GM12878 (cell line): ENCODE data around the gene CYP4V2. TPM values are rescaled to one million over a fixed set of nuclear protein-coding genes. Genes with fewer than 3 reads are reported as not detected.

Experiments
- BHLHE40 ChIP-seq, 2 experiments: fragments of 450-650 bp in 1 of 2; IDR thresholded peaks; 2 replicates each; pipeline ENCODE4 v1.6.1; 2011 to 2017; ENCODE audit warnings: low read depth in 2 of 2, borderline replicate concordance in 1 of 2, improper control_type of control experiment in 1 of 2, low read length in 1 of 2, mild to moderate bottlenecking in 1 of 2
- BRCA1 ChIP-seq: IDR thresholded peaks from 2 replicates; pipeline ENCODE4 v1.6.1; 2011; ENCODE audit warnings: low read depth, low read length, improper control_type of control experiment
- CHD4 ChIP-seq: fragments of 200-600 bp; sonication (generic); IDR thresholded peaks from 2 replicates; pipeline ENCODE4 v1.6.1; 2016; ENCODE audit warnings: mild to moderate bottlenecking
- HDGF ChIP-seq: fragments of 450-650 bp; IDR thresholded peaks from 2 replicates; pipeline ENCODE4 v1.6.1; 2016; ENCODE audit warnings: antibody characterized with exemption
- IRF4 ChIP-seq: IDR thresholded peaks from 2 replicates; pipeline ENCODE4 v1.6.1; 2011; ENCODE audit warnings: low read depth, low read length
- KDM1A ChIP-seq: fragments of 200-600 bp; sonication (generic); IDR thresholded peaks from 2 replicates; pipeline ENCODE4 v1.6.1; 2016; ENCODE audit warnings: borderline replicate concordance
- MTA3 ChIP-seq: IDR thresholded peaks from 2 replicates; pipeline ENCODE4 v1.6.1; 2012; ENCODE audit warnings: low read length, inconsistent platforms, borderline replicate concordance
- RUNX3 ChIP-seq: IDR thresholded peaks from 2 replicates; pipeline ENCODE4 v1.6.1; 2012; ENCODE audit warnings: low read length, inconsistent platforms
- SIX5 ChIP-seq: IDR thresholded peaks from 2 replicates; pipeline ENCODE4 v1.6.1; 2011; ENCODE audit warnings: mild to moderate bottlenecking, low read depth, low read length, moderate library complexity; ENCODE audit not compliant: severe bottlenecking
- ZBED1 ChIP-seq: IDR thresholded peaks from 2 replicates; pipeline ENCODE4 v1.6.1; 2016; ENCODE audit warnings: borderline replicate concordance
- ZNF217 ChIP-seq: fragments of 450-650 bp; IDR thresholded peaks from 2 replicates; pipeline ENCODE4 v1.6.1; 2017; ENCODE audit warnings: antibody characterized with exemption, mild to moderate bottlenecking
- ZNF24 ChIP-seq: fragments of 450-650 bp; IDR thresholded peaks from 2 replicates; pipeline ENCODE4 v1.6.1; 2017; ENCODE audit warnings: antibody characterized with exemption, mild to moderate bottlenecking
- polyA plus RNA-seq, 11 experiments: library from polyadenylated mRNA; depleted of rRNA in 4 of 11; unstranded in 6 of 11; stranded (reverse) in 5 of 11; fragments of >200 nt; fragmentation: Nextera tagmentation in 4 of 11; fragmentation: Illumina TruSeq in 1 of 11; extraction: Ambion mirVana in 4 of 11; extraction: Trizol in 1 of 11; gene quantifications; 1 replicate in 1 of 11; 2 replicates in 10 of 11; pipeline versions ENCODE4 v1.2.1 to v1.2.3, GENCODE V29; 2011 to 2016; ENCODE audit warnings: inconsistent platforms in 2 of 11, missing spikeins in 2 of 11, low read depth in 1 of 11
- total RNA-seq, 4 experiments: library from RNA; depleted of rRNA in 3 of 4; stranded (reverse); fragments of >200 nt in 3 of 4; fragmentation: Illumina TruSeq in 1 of 4; extraction: Trizol in 1 of 4; gene quantifications; 2 replicates each; pipeline versions ENCODE4 v1.2.1 to v1.2.3, GENCODE V29; 2013 to 2021
- TF ChIP-seq, protein P1 (sequence below): fragments of 450-650 bp; IDR thresholded peaks from 2 replicates; pipeline ENCODE4 v1.6.1; 2016; ENCODE audit warnings: mild to moderate bottlenecking
- TF ChIP-seq, protein P2 (sequence below): fragments of 450-650 bp; IDR thresholded peaks from 2 replicates; pipeline ENCODE4 v1.6.1; 2017; ENCODE audit warnings: mild to moderate bottlenecking, moderate library complexity
- TF ChIP-seq, protein P3 (sequence below): IDR thresholded peaks from 2 replicates; pipeline ENCODE4 v1.6.1; 2012; ENCODE audit warnings: mild to moderate bottlenecking, low read depth, low read length
- TF ChIP-seq, protein P4 (sequence below): fragments of 450-650 bp; IDR thresholded peaks from 2 replicates; pipeline ENCODE4 v1.6.1; 2016; ENCODE audit warnings: mild to moderate bottlenecking
- TF ChIP-seq, protein P5 (sequence below): IDR thresholded peaks from 2 replicates; pipeline ENCODE4 v1.6.1; 2012; ENCODE audit warnings: low read depth, low read length, improper control_type of control experiment

The CYP4V2 gene
- total and polyA plus RNA-seq, 10 of the 15 experiments (the other 5 are each of a cell fraction or from before 2014, with no cell fraction given): 1.2 to 8.2 (median 6.8) TPM

DNA sequence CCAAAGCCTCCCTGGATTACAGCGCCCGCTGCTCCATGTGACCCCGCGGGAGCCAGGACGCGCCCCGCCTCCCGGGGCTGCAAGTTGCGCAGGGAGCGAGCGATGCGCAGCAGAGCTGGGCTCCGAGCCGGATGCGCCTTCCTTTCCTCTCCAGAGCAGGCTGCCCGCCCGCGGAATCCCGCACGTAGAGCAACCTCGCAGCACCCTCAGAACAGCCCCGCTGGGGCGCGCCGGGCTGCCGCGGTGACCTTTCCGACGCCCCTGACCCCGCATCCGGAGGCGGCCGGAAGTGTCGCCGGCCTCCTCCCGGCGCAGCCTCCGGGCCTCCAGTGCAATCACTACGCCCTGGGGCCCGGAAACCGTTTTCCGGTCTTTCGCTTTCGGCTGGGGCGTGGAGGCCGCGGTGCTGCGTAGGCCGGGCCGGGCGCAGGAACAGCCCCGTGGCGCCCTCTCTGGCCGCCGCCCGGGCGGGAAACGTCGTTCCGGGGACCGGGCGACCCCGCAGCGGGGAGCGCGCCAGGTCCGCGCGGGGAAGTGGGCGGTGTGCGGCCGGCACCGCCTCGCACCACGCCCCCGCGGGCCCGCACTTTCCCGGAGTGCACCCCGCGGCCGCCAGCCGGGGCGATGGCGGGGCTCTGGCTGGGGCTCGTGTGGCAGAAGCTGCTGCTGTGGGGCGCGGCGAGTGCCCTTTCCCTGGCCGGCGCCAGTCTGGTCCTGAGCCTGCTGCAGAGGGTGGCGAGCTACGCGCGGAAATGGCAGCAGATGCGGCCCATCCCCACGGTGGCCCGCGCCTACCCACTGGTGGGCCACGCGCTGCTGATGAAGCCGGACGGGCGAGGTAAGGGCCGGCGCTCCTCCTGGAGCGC, at the start of gene CYP4V2 (continued):
- TF ChIP-seq SIX5 (no peak), HDGF (no peak), RUNX3 (peak; percentile 56), CHD4 (no peak), IRF4 (no peak), ZNF217 (peak; percentile 86), BRCA1 (no peak), ZBED1 (no peak), BHLHE40 (IDR thresholded peaks at IDR 0.05; ENCODE audit: borderline replicate concordance in 1 of 2, low read depth in 2 of 2, low read length in 1 of 2) (peak; percentile 52 to 87; a peak in 3 of 4 replicates), ZNF24 (peak; percentile 72; the same call in 1 of the 2 replicates), MTA3 (no peak; the same call in 1 of the 2 replicates), KDM1A (no peak)
- TF ChIP-seq, protein P1, sequence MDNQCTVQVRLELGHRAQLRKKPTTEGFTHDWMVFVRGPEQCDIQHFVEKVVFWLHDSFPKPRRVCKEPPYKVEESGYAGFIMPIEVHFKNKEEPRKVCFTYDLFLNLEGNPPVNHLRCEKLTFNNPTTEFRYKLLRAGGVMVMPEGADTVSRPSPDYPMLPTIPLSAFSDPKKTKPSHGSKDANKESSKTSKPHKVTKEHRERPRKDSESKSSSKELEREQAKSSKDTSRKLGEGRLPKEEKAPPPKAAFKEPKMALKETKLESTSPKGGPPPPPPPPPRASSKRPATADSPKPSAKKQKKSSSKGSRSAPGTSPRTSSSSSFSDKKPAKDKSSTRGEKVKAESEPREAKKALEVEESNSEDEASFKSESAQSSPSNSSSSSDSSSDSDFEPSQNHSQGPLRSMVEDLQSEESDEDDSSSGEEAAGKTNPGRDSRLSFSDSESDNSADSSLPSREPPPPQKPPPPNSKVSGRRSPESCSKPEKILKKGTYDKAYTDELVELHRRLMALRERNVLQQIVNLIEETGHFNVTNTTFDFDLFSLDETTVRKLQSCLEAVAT: no peak
- TF ChIP-seq, protein P2, sequence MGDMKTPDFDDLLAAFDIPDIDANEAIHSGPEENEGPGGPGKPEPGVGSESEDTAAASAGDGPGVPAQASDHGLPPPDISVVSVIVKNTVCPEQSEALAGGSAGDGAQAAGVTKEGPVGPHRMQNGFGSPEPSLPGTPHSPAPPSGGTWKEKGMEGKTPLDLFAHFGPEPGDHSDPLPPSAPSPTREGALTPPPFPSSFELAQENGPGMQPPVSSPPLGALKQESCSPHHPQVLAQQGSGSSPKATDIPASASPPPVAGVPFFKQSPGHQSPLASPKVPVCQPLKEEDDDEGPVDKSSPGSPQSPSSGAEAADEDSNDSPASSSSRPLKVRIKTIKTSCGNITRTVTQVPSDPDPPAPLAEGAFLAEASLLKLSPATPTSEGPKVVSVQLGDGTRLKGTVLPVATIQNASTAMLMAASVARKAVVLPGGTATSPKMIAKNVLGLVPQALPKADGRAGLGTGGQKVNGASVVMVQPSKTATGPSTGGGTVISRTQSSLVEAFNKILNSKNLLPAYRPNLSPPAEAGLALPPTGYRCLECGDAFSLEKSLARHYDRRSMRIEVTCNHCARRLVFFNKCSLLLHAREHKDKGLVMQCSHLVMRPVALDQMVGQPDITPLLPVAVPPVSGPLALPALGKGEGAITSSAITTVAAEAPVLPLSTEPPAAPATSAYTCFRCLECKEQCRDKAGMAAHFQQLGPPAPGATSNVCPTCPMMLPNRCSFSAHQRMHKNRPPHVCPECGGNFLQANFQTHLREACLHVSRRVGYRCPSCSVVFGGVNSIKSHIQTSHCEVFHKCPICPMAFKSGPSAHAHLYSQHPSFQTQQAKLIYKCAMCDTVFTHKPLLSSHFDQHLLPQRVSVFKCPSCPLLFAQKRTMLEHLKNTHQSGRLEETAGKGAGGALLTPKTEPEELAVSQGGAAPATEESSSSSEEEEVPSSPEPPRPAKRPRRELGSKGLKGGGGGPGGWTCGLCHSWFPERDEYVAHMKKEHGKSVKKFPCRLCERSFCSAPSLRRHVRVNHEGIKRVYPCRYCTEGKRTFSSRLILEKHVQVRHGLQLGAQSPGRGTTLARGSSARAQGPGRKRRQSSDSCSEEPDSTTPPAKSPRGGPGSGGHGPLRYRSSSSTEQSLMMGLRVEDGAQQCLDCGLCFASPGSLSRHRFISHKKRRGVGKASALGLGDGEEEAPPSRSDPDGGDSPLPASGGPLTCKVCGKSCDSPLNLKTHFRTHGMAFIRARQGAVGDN: peak; percentile 39; the same call in 1 of the 2 replicates
- TF ChIP-seq, protein P3, sequence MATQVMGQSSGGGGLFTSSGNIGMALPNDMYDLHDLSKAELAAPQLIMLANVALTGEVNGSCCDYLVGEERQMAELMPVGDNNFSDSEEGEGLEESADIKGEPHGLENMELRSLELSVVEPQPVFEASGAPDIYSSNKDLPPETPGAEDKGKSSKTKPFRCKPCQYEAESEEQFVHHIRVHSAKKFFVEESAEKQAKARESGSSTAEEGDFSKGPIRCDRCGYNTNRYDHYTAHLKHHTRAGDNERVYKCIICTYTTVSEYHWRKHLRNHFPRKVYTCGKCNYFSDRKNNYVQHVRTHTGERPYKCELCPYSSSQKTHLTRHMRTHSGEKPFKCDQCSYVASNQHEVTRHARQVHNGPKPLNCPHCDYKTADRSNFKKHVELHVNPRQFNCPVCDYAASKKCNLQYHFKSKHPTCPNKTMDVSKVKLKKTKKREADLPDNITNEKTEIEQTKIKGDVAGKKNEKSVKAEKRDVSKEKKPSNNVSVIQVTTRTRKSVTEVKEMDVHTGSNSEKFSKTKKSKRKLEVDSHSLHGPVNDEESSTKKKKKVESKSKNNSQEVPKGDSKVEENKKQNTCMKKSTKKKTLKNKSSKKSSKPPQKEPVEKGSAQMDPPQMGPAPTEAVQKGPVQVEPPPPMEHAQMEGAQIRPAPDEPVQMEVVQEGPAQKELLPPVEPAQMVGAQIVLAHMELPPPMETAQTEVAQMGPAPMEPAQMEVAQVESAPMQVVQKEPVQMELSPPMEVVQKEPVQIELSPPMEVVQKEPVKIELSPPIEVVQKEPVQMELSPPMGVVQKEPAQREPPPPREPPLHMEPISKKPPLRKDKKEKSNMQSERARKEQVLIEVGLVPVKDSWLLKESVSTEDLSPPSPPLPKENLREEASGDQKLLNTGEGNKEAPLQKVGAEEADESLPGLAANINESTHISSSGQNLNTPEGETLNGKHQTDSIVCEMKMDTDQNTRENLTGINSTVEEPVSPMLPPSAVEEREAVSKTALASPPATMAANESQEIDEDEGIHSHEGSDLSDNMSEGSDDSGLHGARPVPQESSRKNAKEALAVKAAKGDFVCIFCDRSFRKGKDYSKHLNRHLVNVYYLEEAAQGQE: no peak
- TF ChIP-seq, protein P4, sequence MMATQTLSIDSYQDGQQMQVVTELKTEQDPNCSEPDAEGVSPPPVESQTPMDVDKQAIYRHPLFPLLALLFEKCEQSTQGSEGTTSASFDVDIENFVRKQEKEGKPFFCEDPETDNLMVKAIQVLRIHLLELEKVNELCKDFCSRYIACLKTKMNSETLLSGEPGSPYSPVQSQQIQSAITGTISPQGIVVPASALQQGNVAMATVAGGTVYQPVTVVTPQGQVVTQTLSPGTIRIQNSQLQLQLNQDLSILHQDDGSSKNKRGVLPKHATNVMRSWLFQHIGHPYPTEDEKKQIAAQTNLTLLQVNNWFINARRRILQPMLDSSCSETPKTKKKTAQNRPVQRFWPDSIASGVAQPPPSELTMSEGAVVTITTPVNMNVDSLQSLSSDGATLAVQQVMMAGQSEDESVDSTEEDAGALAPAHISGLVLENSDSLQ: no peak
- TF ChIP-seq, protein P5, sequence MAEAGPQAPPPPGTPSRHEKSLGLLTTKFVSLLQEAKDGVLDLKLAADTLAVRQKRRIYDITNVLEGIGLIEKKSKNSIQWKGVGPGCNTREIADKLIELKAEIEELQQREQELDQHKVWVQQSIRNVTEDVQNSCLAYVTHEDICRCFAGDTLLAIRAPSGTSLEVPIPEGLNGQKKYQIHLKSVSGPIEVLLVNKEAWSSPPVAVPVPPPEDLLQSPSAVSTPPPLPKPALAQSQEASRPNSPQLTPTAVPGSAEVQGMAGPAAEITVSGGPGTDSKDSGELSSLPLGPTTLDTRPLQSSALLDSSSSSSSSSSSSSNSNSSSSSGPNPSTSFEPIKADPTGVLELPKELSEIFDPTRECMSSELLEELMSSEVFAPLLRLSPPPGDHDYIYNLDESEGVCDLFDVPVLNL: 0 out of 2 replicates have a peak, but pooled peaks have one; percentile 3
